ENCODE results near the gene ANO8. TPM values are rescaled to one million over a fixed set of nuclear protein-coding genes. Genes with fewer than 3 reads are reported as not detected.
A peak's percentile ranks its signal among the peaks of the same experiment; 100 is the strongest.
"Not testable (repeated sequence)": the region's sequence is repeated elsewhere in the genome, so short reads cannot be mapped to it uniquely, and the experiment has no call there.

Gene ANO8
- total RNA-seq, 1 donor from 2014 or later = 43.3 TPM

DNA sequence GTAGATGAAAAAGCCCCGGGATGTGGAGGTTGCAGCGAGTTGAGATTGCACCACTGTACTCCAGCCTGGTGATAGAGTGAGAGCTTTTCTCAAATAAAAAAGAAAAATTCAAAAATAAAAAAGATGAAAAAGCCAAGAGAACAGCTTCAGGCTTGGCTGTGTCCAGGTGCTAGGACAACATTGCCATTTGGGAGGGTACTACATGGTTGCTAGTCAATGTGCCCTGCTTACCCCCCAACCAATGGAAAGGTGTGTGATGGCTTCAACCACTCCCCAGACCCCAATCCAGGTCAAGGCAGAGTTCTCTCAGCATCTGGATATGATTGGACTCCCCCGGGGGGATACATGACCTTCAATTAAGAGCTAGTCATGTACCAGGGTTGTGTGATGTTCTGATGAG, 55.2 kb downstream of the ANO8 start:
- peaks cover 6% of the 10 kb centered on the region for H3K4me1 Mint-ChIP-seq
- no peak overlapping the region for H3K4me3 Mint-ChIP-seq
- TF ChIP-seq, protein P1, sequence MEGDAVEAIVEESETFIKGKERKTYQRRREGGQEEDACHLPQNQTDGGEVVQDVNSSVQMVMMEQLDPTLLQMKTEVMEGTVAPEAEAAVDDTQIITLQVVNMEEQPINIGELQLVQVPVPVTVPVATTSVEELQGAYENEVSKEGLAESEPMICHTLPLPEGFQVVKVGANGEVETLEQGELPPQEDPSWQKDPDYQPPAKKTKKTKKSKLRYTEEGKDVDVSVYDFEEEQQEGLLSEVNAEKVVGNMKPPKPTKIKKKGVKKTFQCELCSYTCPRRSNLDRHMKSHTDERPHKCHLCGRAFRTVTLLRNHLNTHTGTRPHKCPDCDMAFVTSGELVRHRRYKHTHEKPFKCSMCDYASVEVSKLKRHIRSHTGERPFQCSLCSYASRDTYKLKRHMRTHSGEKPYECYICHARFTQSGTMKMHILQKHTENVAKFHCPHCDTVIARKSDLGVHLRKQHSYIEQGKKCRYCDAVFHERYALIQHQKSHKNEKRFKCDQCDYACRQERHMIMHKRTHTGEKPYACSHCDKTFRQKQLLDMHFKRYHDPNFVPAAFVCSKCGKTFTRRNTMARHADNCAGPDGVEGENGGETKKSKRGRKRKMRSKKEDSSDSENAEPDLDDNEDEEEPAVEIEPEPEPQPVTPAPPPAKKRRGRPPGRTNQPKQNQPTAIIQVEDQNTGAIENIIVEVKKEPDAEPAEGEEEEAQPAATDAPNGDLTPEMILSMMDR (conservative IDR thresholded peaks at IDR 0.05) = no peak
- no peak for DNase-seq (ENCODE audit: low read depth, low spot score)
- no peaks in the 10 kb centered on the region for H3K9me3 Mint-ChIP-seq
- H3K27me3 Mint-ChIP-seq (ENCODE audit: low read depth) = peaks cover 14% of the 10 kb centered on the region
- no peak overlapping the region for H3K27ac Mint-ChIP-seq (ENCODE audit: unreplicated experiment)
- H3K36me3 Mint-ChIP-seq (ENCODE audit: low read depth) = peaks cover 9% of the 10 kb centered on the region

DNA sequence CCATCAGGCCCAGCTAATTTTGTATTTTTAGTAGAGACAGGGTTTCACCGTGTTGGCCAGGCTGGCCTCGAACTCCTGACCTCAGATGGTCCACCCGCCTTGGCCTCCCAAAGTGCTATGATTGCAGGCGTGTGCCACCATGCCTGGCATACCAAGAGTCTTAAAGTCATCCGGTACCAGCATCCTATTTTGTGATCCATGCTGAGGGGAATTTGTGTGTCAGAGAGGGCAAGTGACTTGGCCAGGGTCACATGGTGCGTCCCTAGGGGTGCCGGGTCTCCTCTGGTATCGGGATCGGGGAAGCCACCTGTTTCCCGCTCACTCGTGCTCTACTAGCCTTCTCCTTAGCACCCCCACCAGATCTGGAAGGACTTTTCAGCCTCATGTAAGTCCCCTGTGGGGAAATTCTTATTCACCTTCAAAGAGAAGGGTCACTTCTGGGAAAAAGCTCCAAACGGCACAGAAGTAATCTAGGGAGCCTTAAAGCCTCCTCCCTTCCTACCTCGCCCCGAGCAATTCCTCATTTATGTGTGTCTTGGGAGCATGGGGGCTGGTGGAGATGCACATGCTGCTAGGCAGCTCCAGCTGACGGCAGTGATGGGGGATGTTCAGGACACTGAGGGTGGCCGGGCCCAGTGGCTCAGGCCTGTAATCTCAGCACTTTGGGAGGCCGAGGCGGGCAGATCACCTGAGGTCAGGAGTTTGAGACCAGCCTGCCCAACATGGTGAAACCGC, 59.0 kb downstream of the ANO8 start:
- peak overlapping the region; percentile 35 for H3K4me3 Mint-ChIP-seq
- H3K4me1 Mint-ChIP-seq = no peaks in the 10 kb centered on the region
- DNase-seq (ENCODE audit: low read depth, low spot score) = no peak
- TF ChIP-seq, protein P1 (conservative IDR thresholded peaks at IDR 0.05) = no peak
- peaks cover 9% of the 10 kb centered on the region for H3K36me3 Mint-ChIP-seq (ENCODE audit: low read depth)
- no peaks in the 10 kb centered on the region for H3K9me3 Mint-ChIP-seq
- H3K27me3 Mint-ChIP-seq (ENCODE audit: low read depth) = no peaks in the 10 kb centered on the region
- H3K27ac Mint-ChIP-seq (ENCODE audit: unreplicated experiment) = no peak overlapping the region

DNA sequence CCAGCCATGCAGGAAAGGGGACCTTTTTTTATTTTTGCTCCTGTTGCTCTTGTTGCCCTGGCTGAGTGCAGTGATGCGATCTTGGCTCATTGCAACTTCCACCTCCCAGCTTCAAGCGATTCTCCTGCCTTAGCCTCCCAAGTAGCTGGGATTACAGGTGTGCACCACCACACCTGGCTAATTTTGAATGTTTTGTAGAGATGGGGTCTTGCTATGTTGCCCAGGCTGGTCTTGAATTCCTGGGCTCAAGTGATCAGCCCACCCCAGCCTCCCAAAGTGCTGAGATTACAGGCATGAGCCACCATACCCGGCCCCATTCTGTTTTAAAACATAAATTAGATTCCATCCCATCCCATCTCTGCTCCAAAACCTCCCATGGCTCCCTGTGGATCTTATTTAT, 59.8 kb downstream of the ANO8 start:
- H3K27ac Mint-ChIP-seq (ENCODE audit: unreplicated experiment); H3K9me3 Mint-ChIP-seq; H3K4me3 Mint-ChIP-seq; DNase-seq (ENCODE audit: low read depth, low spot score); H3K4me1 Mint-ChIP-seq; H3K27me3 Mint-ChIP-seq (ENCODE audit: low read depth): not testable (repeated sequence)
- peaks cover 11% of the 10 kb centered on the region for H3K36me3 Mint-ChIP-seq (ENCODE audit: low read depth)

Other genes with a start within 250 kb of the ANO8 start
- gene USE1, start 119.5 kb downstream of the ANO8 start, total RNA-seq = 15.7 and 17.6 TPM in 2 replicates
- 10.4 and 12.0 TPM in 2 replicates for gene OCEL1, start 108.6 kb downstream of the ANO8 start, total RNA-seq
- gene NR2F6, start 88.9 kb downstream of the ANO8 start, total RNA-seq = 52.8 and 57.6 TPM in 2 replicates
- 0.23 and 0.57 TPM in 2 replicates for gene USHBP1, start 70.1 kb downstream of the ANO8 start, total RNA-seq
- 79.1 and 89.3 TPM in 2 replicates for gene BABAM1, start 67.4 kb downstream of the ANO8 start, total RNA-seq
- 4.5 and 4.9 TPM in 2 replicates for gene ANKLE1, start 53.0 kb downstream of the ANO8 start, total RNA-seq
- gene ABHD8, start 31.4 kb downstream of the ANO8 start, total RNA-seq = 8.1 and 8.5 TPM in 2 replicates
- 73.4 and 74.2 TPM in 2 replicates for gene MRPL34, start 29.0 kb downstream of the ANO8 start, total RNA-seq
- 44.9 and 49.9 TPM in 2 replicates for gene DDA1, start 25.3 kb downstream of the ANO8 start, total RNA-seq
- gene GTPBP3, start 2.7 kb upstream of the ANO8 start, total RNA-seq = 57.8 TPM in 2 replicates
- gene PLVAP, start 42.5 kb upstream of the ANO8 start, total RNA-seq = 0.82 and 1.8 TPM in 2 replicates
- not detected in 2 replicates for gene CCDC194, start 59.3 kb upstream of the ANO8 start, total RNA-seq
- not detected in 2 replicates for gene BST2, start 70.8 kb upstream of the ANO8 start, total RNA-seq
- gene MVB12A, start 85.2 kb upstream of the ANO8 start, total RNA-seq = 47.6 and 48.1 TPM in 2 replicates
- gene TMEM221, start 113.8 kb upstream of the ANO8 start, total RNA-seq = 0.71 and 0.96 TPM in 2 replicates
- gene NXNL1, start 126.1 kb upstream of the ANO8 start, total RNA-seq = not detected in 2 replicates
- 17.4 and 17.9 TPM in 2 replicates for gene SLC27A1, start 135.7 kb upstream of the ANO8 start, total RNA-seq
- 91.2 and 99.7 TPM in 2 replicates for gene PGLS, start 176.8 kb upstream of the ANO8 start, total RNA-seq
- gene COLGALT1, start 220.8 kb upstream of the ANO8 start, total RNA-seq = 78.4 and 81.7 TPM in 2 replicates